Measurements from ENCODE around the gene CES5A. TPM values are rescaled to one million over a fixed set of nuclear protein-coding genes. Genes with fewer than 3 reads are reported as not detected.

The CES5A gene
- polyA plus RNA-seq, 3 donors = not detected

- TF ChIP-seq CTCF (IDR thresholded peaks at IDR 0.05) = no peak
- no peak overlapping the region for H3K4me2 ChIP-seq (replicated peaks; ENCODE audit: extremely low read depth, low read length, poor library complexity, severe bottlenecking)
- Mint-ChIP-seq H3K4me3 (no peak overlapping the region), H3K4me1 (peaks cover 57% of the 10 kb centered on the region), H3K9me3 (peaks cover 0 to 5% (median 2%) of the 10 kb centered on the region in 7 donors), H3K27me3 (ENCODE audit: low read depth in 3 of 3) (peaks cover 2 to 7% (median 6%) of the 10 kb centered on the region in 3 donors), H3K36me3 (peaks cover 44 to 56% of the 10 kb centered on the region in 2 donors), H3K27ac (no peak overlapping the region)
- DNase-seq = no peak
- no peaks in the 10 kb centered on the region for H4K20me1 ChIP-seq (ENCODE audit: insufficient read depth, low read length)
- H3K36me3 ChIP-seq (replicated peaks in 1 of 2; ENCODE audit: control insufficient read depth in 1 of 2, insufficient read depth in 2 of 2, low read length in 2 of 2) = peaks cover 20 to 44% of the 10 kb centered on the region in 2 donors
- H3K4me3 ChIP-seq (replicated peaks in 1 of 3; ENCODE audit: low read depth in 2 of 3, low read length in 3 of 3) = no peak overlapping the region
- H3K9ac ChIP-seq (ENCODE audit: insufficient read depth, low read length, poor library complexity, severe bottlenecking) = no peak overlapping the region
- peaks cover 43% of the 10 kb centered on the region for H3K79me2 ChIP-seq (ENCODE audit: insufficient read depth, low read length)
- peaks cover 0 to 3% of the 10 kb centered on the region in 2 donors for H3K27me3 ChIP-seq (ENCODE audit: control insufficient read depth in 2 of 2, insufficient read depth in 2 of 2, low read length in 2 of 2)
- H3K27ac ChIP-seq (ENCODE audit: low read depth in 1 of 2, low read length in 2 of 2) = no peak overlapping the region
- H2AFZ ChIP-seq (ENCODE audit: insufficient read depth, low read depth, low read length, poor library complexity, severe bottlenecking) = no peak overlapping the region
- intact Hi-C loops (cut with micrococcal nuclease) = loop anchor here in 1 of 2 donors (1.0 kb wide), 1 partner anchor 63 kb away; no protein-coding TSS in a partner anchor
- H3K4me1 ChIP-seq (ENCODE audit: control insufficient read depth in 1 of 2, insufficient read depth in 2 of 2, low read length in 2 of 2) = peaks cover 16 to 22% of the 10 kb centered on the region in 2 donors
- H3K9me3 ChIP-seq (replicated peaks in 1 of 2; ENCODE audit: control insufficient read depth in 1 of 2, insufficient read depth in 1 of 2, low read length in 2 of 2) = no peaks in the 10 kb centered on the region
- WGBS (ENCODE audit: insufficient coverage) = 76% methylated on average over 9 of the region's 10 CpGs
Observed at GRCh38 chr16:55828680-55829079, 46.5 kb downstream of the CES5A start.

- intact Hi-C loops (cut with micrococcal nuclease) = no loop called here
- peaks cover 3 to 8% (median 5%) of the 10 kb centered on the region in 3 donors for H3K27me3 Mint-ChIP-seq (ENCODE audit: low read depth in 3 of 3)
- no peak overlapping the region for H3K4me2 ChIP-seq (replicated peaks; ENCODE audit: extremely low read depth, low read length, poor library complexity, severe bottlenecking)
Observed at GRCh38 chr16:55825115-55825728, 50.0 kb downstream of the CES5A start.

More at GRCh38 chr16:55825115-55825728, 50.0 kb downstream of the CES5A start:
- H3K4me1 Mint-ChIP-seq = peaks cover 26% of the 10 kb centered on the region
- Histone ChIP-seq H3K9me3 (replicated peaks in 1 of 2; ENCODE audit: control insufficient read depth in 1 of 2, insufficient read depth in 1 of 2, low read length in 2 of 2) (no peaks in the 10 kb centered on the region), H3K27ac (ENCODE audit: low read depth in 1 of 2, low read length in 2 of 2) (peak overlapping the region in 1 of 2 donors; percentile 41), H3K4me3 (replicated peaks in 1 of 3; ENCODE audit: low read depth in 2 of 3, low read length in 3 of 3) (no peak overlapping the region), H3K36me3 (replicated peaks in 1 of 2; ENCODE audit: control insufficient read depth in 1 of 2, insufficient read depth in 2 of 2, low read length in 2 of 2) (peaks cover 40 to 77% of the 10 kb centered on the region in 2 donors), H2AFZ (ENCODE audit: insufficient read depth, low read depth, low read length, poor library complexity, severe bottlenecking) (no peak overlapping the region), H4K20me1 (ENCODE audit: insufficient read depth, low read length) (no peaks in the 10 kb centered on the region), H3K9ac (ENCODE audit: insufficient read depth, low read length, poor library complexity, severe bottlenecking) (no peak overlapping the region), H3K79me2 (ENCODE audit: insufficient read depth, low read length) (peaks cover 24% of the 10 kb centered on the region), H3K27me3 (ENCODE audit: control insufficient read depth in 2 of 2, insufficient read depth in 2 of 2, low read length in 2 of 2) (peaks cover 0 to 5% of the 10 kb centered on the region in 2 donors), H3K4me1 (ENCODE audit: control insufficient read depth in 1 of 2, insufficient read depth in 2 of 2, low read length in 2 of 2) (no peaks in the 10 kb centered on the region)
- no peak for DNase-seq
- WGBS (ENCODE audit: insufficient coverage) = 73% methylated on average over 3 of the region's 6 CpGs
- H3K9me3 Mint-ChIP-seq = peaks cover 0 to 2% (median 0%) of the 10 kb centered on the region in 7 donors
- peaks cover 68 to 76% of the 10 kb centered on the region in 2 donors for H3K36me3 Mint-ChIP-seq
- H3K27ac Mint-ChIP-seq = peak overlapping the region in 1 of 7 donors; percentile 11
- no peak overlapping the region for H3K4me3 Mint-ChIP-seq
- no peak for TF ChIP-seq CTCF (IDR thresholded peaks at IDR 0.05)
